GM19372 (cell line): Measurements from ENCODE around the gene AHSA1.
A peak's percentile ranks its signal among the peaks of the same experiment; 100 is the strongest.
"Not testable (repeated sequence)": the region's sequence is repeated elsewhere in the genome, so short reads cannot be mapped to it uniquely, and the experiment has no call there.

Experiments used
- ATAC-seq: cut with Tn5 transposase; IDR thresholded peaks from one replicate; pipeline ENCODE4 v1.9.1; 2021; ENCODE audit warnings: mild to moderate bottlenecking, low read depth, moderate library complexity; ENCODE audit not compliant: unreplicated experiment

The AHSA1 gene

DNA sequence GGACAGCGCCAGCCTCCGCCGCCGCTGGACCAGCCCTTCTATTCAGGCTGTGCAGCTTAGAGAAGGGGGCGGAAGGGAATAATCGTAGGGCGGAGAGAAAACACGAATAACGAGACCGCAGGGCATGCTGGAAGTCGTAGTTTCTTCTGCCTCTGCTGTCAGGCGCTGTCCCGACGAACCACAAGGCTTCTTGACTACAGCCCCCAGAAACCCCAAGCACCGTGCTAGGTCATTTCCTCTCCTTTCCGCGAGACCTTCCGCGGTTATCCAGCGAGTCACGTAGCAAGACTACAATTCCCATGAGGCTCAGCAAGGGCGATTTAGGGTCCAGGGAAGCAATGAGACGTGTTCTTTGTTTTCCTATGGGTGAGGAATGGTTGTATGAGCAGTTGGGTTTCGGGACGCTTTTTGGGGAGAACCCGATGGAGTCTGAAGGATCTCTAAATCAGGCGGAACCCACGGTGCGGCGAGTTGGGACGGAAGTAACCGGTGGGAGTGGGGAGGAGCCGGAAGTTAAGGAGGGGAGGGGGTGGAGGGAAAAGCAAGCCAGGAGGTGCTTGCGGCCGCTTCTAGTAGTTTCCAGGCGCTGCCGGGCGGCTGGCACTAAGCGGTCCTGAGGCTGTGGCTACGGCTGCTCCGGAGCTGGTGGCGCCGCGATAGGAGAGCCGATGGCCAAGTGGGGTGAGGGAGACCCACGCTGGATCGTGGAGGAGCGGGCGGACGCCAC lies at the start of gene AHSA1, which contains the start of gene VIPAS39:
TSS of gene AHSA1 (plus strand) at position 572 of the 727 bp plus-strand sequence. CDS start at position 669, 97 bp downstream.
TSS of gene VIPAS39 (minus strand) at position 80 of the 727 bp plus-strand sequence. CDS start 3,499 bp downstream, outside the sequence.
- ATAC-seq: peak; percentile 89

DNA sequence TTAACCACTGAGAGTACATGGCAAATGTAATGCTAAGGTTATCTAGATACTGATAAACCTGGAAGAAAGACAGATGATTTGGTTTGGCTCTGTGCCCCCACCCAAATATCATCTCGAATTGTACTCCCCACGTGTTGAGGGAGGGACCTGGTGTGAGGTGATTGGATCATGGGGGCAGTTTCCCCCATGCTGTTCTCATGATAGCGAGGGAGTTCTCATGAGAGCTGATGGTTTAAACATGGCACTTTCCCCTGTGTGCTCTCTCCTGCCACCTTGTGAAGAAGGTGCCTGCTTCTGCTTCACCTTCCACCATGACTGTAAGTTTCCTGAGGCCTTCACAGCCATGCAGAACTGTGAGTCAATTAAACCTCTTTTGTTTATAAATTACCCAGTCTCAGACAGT lies 48.8 kb upstream of the AHSA1 start:
- no peak for ATAC-seq

DNA sequence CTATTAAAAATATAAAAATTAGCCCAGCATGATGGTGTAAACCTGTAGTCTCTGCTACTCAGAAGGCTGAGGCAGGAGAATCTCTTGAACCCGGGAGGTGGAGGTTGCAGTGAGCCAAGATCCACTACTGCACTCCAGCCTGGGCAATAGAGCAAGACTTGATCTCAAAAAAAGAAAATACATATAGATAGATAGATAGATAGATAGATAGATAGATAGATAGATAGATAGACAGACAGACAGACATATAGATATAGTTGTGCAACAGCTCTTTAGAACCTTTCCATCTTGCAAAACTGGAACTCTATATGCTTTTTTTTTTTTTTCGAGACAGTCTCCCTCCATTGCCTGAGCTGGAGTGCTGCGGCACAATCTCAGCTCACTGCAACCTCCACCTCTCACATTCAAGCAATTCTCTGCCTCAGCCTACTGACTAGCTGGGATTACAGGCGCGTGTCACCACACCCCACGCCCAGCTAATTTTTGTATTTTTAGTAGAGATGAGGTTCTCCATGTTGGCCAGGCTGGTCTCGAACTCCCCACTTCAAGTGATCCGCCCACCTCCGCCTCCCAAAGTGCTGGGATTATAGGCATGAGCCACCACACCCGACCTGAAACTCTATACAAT lies 42.4 kb upstream of the AHSA1 start:
- ATAC-seq: not testable (repeated sequence)

DNA sequence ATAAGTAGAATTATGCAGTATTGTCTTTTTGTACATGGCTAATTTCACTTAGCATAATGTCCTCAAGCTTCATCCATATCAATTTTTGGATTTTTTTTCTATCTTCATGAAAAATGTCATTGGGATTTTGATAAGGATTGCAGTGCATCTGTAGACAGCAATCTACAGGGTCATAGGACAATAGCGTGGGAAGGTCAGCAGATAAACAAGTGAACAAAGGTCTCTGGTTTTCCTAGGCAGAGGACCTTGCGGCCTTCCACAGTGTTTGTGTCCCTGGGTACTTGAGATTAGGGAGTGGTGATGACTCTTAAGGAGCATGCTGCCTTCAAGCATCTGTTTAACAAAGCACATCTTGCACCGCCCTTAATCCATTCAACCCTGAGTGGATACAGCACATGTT lies 41.8 kb upstream of the AHSA1 start:
- ATAC-seq: not testable (repeated sequence)

DNA sequence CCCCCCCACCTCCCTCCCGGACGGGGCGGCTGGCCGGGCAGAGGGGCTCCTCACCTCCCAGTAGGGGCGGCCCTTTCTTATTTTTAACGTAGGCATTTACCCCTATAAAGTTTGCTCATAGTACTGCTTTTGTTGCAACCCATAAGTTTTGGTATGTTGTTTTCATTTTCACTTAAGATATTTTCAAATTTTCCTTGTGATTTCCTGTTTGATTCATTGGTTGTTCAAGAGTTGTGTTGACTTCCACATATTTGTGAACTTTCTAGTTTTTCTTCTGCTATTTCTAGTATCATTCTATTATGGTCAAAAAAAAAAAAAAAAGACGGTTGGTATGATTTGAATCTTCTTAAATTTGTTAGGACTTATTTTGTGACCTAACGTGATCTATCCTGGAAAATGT lies 41.1 kb upstream of the AHSA1 start:
- no peak for ATAC-seq

DNA sequence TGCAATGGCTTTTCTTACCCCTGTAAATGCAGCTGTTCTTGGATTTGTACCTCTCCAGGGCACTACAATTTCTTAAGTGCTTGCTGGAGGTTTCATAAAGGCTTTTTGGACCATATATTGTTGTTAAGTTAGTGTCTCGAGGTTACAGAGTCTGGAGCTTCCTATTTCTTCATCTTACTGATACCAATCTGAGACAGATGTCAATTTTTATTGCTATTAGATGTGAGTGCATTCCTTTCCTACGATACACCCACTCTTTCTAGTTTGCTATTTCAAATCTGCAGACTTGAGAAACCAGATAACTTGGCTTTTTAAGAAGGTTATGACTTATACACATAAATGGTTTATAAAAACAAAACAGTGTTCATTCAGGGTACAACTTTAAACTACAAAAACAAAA lies 36.7 kb upstream of the AHSA1 start:
- no peak for ATAC-seq

DNA sequence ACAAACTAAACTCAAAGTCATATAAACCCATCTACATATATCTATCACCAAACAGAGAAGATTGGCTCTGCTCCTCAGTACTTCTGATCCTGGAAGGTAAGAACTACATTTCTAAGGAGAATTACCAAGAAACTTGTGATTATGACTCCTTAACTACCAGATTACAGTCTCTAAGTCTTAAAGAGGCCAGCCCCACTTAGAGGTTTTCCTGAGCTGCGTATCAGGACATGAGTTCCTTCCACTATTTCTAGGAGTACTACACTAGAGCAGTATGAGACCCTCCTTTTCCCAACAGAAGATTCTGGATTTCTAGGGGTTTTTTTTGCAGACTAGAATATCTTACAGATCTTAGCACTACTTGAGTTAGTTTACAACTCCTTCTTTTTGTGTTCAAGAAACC lies 34.5 kb upstream of the AHSA1 start, which contains the start of gene NOXRED1:
TSS of gene NOXRED1 (minus strand) at position 101 of the 400 bp plus-strand sequence. CDS start 634 bp downstream, outside the sequence.
- ATAC-seq: no peak

DNA sequence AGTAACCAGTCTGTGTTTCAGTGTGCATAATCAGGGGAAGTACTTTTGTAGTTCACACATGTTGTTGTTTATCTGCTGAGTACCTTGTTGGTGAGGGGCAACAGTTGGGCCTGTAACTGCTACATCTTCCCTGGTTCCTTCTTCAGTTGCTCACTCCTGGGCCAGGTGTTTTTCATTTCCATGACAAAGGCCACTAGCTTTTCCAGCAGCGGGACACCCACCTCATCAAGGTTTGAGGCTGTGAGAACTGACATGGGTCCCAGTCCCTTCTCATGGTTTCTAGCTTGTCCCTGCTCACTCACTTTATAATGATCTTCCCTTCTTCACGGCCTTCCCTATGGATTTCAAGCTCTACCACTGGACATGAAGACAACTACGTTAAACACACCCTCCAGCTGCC lies 33.0 kb upstream of the AHSA1 start:
- no peak for ATAC-seq

DNA sequence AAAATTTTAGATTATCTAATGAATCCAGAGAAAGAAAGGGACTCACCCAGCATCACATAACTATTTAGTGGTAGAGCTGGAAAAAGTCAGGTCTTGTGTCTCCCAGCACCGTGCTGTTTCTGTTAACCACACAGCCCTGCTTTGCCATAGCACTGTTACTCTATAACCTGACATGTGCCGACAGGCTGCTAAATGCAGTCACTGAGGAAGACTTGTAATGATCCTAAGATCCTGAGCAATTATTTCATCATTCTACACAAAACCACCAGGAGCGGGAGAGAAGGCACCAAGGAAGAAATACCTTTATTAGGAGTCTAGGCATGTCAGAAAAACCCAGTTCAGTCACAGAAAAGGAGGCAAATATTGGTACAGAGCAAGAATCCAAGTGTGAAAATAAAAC lies 31.5 kb upstream of the AHSA1 start:
- ATAC-seq: no peak

DNA sequence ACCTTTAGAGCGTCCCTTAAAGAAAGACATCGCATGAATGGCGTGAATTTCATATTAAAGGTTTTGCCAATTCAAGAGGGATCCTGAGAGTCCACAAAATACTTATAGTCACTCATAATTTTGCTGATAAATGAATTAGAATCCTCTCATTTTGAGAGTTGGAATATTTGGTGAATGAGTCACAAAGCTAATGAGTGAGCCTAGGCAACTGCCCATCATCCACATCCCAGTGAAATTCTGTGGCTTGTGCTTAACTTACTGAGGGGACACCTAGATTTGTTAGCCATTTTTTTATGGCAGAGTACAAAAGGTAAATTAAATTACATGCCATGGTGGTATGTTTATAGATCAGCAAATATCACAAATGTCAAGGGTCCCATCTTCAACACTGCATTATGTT lies 21.9 kb upstream of the AHSA1 start:
- no peak for ATAC-seq

DNA sequence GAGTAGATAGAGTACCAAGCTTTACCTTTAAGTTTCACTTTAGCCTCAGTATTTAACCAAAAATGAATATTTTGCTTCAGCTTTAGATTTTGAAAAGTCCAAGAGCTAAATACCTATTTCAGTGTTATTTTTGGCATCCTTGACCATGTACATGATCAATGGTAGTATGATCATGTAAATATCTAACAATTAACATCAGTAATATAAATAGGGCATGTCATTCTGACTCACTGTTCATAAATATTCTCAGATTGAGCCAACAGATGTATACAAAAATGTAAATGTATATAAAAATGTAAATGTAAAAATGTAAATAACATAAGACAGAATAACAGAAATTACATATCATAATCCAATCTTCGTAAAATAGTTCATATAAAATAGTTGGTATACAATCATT lies 19.3 kb upstream of the AHSA1 start:
- ATAC-seq: no peak

DNA sequence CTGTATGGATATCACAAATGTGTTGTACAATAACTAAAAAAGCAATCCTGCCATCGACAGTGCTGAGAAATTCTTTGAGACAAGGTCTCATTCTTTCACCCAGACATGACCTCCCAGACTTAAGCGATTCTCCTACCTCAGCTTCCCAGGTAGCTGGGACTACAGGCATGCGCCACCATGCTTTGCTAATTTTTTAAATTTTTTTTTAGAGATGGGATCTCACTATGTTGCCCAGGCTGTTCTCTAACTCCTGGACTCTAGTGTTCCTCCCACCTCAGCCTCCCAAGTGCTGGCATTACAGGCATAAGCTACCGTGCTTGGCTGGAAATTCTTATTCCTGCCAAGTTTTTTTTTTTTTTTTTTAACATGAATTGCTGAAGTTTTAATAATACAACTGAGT lies 18.0 kb upstream of the AHSA1 start:
- ATAC-seq: no peak

DNA sequence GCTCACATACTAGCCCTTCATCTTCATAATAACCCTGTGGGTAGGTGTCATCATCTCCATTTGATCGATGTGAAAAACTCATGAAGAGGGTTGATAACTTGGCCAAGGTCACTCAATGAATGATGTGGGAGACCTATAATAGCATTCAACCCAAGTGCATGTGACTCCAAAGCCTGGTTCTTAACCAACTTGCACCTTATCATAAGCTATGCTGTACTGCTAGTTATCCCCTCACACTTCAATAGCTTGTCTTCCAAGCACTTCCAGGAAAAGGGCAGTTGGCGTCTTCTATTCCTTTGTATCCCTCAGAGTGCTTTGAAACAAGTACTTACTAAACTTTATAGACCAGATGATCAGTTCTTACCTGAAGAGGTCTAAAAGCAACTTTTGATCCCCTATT lies 15.7 kb upstream of the AHSA1 start:
- ATAC-seq: no peak

DNA sequence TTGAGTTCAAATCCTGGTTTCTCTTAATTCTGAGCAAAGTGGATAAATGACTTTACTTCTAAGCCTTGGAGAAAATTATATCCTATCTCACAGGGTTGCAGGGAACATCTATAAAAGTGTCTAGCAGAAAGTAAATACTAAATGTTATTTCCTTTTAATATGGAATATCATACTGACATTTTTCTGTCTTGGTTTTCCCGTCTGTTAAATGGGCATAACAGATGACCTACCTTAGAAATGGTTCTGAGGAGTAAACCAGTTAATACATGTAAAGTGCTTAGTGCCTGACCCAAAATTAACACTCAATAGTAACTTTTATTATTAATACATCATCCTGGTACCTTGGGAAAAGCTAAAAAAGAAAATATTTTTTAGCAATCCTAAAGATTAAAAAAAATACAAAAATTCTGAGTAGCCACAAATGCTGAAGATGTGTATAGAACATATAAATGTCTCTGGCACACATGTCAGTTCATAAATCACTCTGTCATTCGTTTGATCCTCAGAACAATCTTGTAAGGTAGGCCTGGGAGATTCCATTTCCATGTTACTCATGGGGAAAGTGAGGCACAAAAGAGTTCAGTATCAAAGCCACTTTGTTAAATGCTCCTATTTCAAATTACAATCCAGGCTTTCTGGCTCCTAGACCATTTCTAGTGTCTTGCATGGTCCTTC lies 1.8 kb upstream of the AHSA1 start:
- no peak for ATAC-seq

DNA sequence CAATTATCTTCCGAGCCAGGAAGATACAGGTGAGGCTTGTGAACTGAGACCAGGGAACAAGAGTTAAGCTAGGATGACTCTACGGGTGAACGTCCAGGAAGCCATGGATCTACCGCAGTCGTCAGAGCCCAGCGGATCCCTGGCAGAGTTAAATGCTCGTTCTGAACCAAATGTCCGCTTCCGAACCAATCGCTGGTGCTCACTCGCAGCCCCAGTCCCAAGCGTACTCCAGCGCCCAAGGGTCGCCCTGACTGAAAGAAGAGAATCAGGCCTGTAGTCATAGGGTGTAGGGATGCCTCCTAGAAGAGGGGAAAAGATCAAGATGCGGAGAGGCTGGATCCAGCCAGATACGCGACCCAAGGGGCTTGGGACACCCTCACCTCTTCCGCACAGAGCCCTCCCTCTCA lies 775 bp upstream of the AHSA1 start:
- no peak for ATAC-seq

DNA sequence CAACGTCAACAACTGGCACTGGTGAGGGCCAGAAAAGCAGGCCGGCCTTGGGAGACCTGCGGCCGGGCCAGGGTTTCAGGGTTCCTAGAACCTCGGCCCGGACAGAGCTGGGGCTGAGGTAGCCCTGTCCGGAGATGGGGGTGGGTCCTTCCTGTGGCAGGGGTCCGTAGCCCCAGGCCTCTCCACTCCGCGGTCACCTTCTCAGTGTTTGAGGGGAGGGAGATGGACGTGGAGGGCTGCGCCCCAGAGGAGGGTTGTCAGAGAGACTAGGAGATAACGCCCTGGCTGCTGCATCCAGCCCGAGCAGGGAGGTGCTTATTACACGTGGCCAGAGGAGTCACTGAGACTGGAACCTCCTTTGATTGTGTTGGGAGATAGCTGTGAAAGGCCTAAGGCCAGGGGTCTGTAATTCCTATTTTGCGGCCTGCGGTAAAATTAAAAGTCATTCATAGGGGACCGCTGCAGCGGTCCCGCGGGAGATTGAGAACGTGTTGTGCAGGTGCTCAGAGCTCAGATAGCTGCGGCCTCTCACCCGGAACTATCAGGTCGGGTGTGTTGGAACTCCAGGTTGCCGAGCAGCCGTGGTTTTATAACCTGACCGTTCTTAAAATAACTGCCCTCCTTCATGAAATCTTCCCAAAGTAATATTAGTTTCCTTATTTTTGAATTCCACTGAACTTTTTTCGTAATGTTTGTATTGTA lies 507 bp downstream of the AHSA1 start:
- peak; percentile 13 for ATAC-seq

DNA sequence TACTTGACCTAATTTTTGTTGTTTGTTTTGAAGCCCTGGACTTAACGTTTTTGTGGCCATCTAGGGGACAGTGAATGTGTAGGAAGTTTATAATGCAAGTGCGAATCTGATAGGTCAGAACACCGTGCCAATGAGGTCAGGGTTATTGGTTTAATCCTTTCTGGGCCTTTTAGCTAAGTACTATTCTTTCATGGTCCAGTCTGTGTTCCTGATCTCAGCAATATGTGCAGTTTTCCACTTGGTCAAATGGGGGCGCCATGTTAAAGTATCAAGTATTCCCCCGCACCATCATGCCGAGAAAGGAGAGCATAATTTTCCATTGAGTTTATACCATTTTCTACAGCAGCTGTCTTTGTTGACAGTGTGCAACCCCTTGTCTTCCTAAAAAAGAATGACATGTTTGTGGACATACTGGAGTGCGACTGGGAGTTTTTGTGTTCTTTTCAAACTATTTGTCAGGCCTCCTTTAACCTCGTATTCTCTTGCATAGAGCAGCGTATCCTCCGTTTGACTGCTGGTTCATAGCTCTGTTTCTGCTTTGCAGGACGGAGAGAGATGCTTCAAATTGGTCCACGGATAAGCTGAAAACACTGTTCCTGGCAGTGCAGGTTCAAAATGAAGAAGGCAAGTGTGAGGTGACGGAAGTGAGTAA lies 1.3 kb downstream of the AHSA1 start:
- ATAC-seq: no peak

DNA sequence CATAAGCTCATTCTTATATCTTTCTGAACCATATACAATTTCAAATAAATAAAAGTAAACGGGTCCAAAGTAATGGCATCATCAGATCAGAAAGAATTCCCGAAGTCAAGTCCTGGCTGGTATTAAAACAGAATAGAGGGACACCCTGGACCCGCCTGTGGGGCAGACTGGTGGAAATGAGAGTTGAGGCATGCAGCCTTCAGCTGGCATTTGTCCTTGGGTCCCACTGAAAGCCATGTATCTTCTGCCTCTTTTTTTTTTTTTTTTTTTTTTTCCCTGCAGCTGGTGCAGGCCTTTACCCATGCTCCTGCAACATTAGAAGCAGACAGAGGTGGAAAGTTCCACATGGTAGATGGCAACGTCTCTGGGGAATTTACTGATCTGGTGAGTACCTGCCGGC lies 9.9 kb downstream of the AHSA1 start:
- no peak for ATAC-seq

DNA sequence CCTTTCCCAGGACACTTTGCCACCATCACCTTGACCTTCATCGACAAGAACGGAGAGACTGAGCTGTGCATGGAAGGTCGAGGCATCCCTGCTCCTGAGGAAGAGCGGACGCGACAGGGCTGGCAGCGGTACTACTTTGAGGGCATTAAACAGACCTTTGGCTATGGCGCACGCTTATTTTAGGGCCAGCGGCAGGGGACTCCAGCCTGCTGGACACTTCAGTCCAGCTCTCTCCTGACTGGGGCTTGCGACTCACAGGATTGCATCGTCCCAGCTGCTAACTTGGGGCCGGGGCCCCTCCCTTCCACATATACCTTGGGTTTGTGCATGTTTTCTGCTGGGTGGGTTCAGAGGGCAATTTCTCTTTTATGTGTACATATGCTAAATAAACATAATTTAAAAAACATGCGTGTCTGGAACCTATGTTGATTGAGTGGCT lies 11.2 kb downstream of the AHSA1 start:
- no peak for ATAC-seq

DNA sequence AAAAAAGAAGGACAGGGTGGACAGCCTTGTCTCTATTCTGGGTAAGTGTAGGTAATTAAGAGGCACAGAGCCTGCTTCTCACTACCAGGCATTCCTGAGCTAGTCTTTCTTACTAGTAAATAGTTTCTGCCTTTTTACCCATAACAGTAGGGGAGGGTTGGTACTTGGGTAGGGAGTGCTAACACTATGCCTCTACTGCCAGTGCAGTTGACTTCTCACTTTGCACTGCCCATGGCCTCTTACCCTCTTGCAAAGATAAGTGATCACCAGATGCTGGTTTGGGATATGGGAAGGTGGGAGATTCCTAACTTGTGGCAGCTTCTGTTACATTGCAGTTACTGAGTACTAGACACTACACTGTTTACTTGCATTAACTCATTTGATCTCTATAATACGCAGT lies 11.6 kb downstream of the AHSA1 start:
- no peak for ATAC-seq
